D341Med (cell line): Measurements from ENCODE around the gene SLC25A45.

Source experiments
- DNase-seq: peaks from one replicate; pipeline ENCODE4 v3.0.0; 2012; ENCODE audit warnings: low spot score

Gene SLC25A45

GRCh38 chr11:65403607-65404121 lies 21.2 kb upstream of the SLC25A45 start:
- DNase-seq, result no peak

GRCh38 chr11:65402790-65403189 lies 20.3 kb upstream of the SLC25A45 start:
- DNase-seq, result no peak

GRCh38 chr11:65401803-65402248 lies 19.4 kb upstream of the SLC25A45 start:
- DNase-seq, result no peak

- DNase-seq, result no peak
Observed at GRCh38 chr11:65401073-65401802, 18.8 kb upstream of the SLC25A45 start.

GRCh38 chr11:65400307-65401072 lies 18.0 kb upstream of the SLC25A45 start:
- DNase-seq, result no peak

GRCh38 chr11:65399845-65400244 lies 17.4 kb upstream of the SLC25A45 start:
- no peak for DNase-seq

- DNase-seq, result no peak
Observed at GRCh38 chr11:65399249-65399648, 16.8 kb upstream of the SLC25A45 start.

GRCh38 chr11:65398362-65398910 lies 16.0 kb upstream of the SLC25A45 start:
- no peak for DNase-seq

GRCh38 chr11:65396769-65397745 lies 14.6 kb upstream of the SLC25A45 start:
- no peak for DNase-seq

GRCh38 chr11:65395961-65396530 lies 13.6 kb upstream of the SLC25A45 start:
- no peak for DNase-seq

GRCh38 chr11:65394125-65394536 lies 11.7 kb upstream of the SLC25A45 start:
- no peak for DNase-seq

- DNase-seq, result no peak
Observed at GRCh38 chr11:65393513-65394079, 11.2 kb upstream of the SLC25A45 start.

GRCh38 chr11:65392899-65393298 lies 10.5 kb upstream of the SLC25A45 start:
- DNase-seq, result no peak

- no peak for DNase-seq
Observed at GRCh38 chr11:65392186-65392829, 9.9 kb upstream of the SLC25A45 start.

- DNase-seq, result no peak
Observed at GRCh38 chr11:65390996-65391395, 8.6 kb upstream of the SLC25A45 start.

- DNase-seq, result no peak
Observed at GRCh38 chr11:65390099-65390941, 7.9 kb upstream of the SLC25A45 start.

GRCh38 chr11:65389294-65389980 lies 7.0 kb upstream of the SLC25A45 start:
- DNase-seq, result no peak

- no peak for DNase-seq
Observed at GRCh38 chr11:65388731-65389130, 6.3 kb upstream of the SLC25A45 start.
